Measurements from ENCODE around the gene TMCO4. TPM values are rescaled to one million over a fixed set of nuclear protein-coding genes. Genes with fewer than 3 reads are reported as not detected.

Gene TMCO4
- total and polyA plus RNA-seq, 2 of the 8 experiments (the other 6 are each of a cell fraction or from before 2014, with no cell fraction given): 3.0 to 3.1 TPM

- Histone ChIP-seq H3K4me3 (ENCODE audit: extremely low read depth in 1 of 4, insufficient read depth in 2 of 4, low read depth in 3 of 4, low read length in 4 of 4) (no peak overlapping the region), H2BK12ac (ENCODE audit: low read depth, low read length) (no peak overlapping the region), H2BK20ac (ENCODE audit: low read length) (no peak overlapping the region), H3K4ac (replicated peaks; ENCODE audit: insufficient read length, low read depth, low read length) (no peak overlapping the region), H2AK5ac (ENCODE audit: low read depth, low read length) (no peak overlapping the region), H3K4me1 (replicated peaks in 1 of 4; ENCODE audit: control insufficient read depth in 3 of 4, insufficient read depth in 4 of 4, low read length in 3 of 4) (no peaks in the 10 kb centered on the region), H2BK15ac (ENCODE audit: low read length) (no peak overlapping the region), H3K18ac (ENCODE audit: extremely low read depth, low read length) (no peak overlapping the region), H2AFZ (ENCODE audit: low read length) (no peak overlapping the region), H3K9ac (replicated peaks in 1 of 4; ENCODE audit: extremely low read depth in 1 of 4, low read depth in 3 of 4, low read length in 3 of 4) (no peak overlapping the region), H3K4me2 (ENCODE audit: insufficient read depth in 1 of 2, low read depth in 2 of 2, low read length in 2 of 2) (no peak overlapping the region), H4K8ac (ENCODE audit: extremely low read depth, insufficient read depth, low read length) (no peak overlapping the region), H3K23ac (ENCODE audit: insufficient read length) (no peak overlapping the region), H3K36me3 (ENCODE audit: control insufficient read depth in 2 of 4, insufficient read depth in 4 of 4, low read length in 3 of 4) (no peaks in the 10 kb centered on the region), H3K23me2 (ENCODE audit: low read depth, low read length) (no peaks in the 10 kb centered on the region), H4K5ac (ENCODE audit: insufficient read length, low read depth, low read length) (no peak overlapping the region), H3K56ac (replicated peaks; ENCODE audit: insufficient read length, low read depth, low read length) (no peak overlapping the region), H3K79me2 (ENCODE audit: control insufficient read depth in 1 of 2, insufficient read depth in 2 of 2, low read length in 2 of 2) (no peaks in the 10 kb centered on the region), H2BK5ac (ENCODE audit: low read depth, low read length) (no peak overlapping the region), H3K27me3 (replicated peaks in 1 of 4; ENCODE audit: control insufficient read depth in 3 of 4, extremely low read depth in 1 of 4, insufficient read depth in 3 of 4, low read length in 3 of 4) (peaks cover 15 to 35% (median 33%) of the 10 kb centered on the region in 4 experiments), H3K14ac (ENCODE audit: insufficient read length) (no peak overlapping the region), H4K20me1 (replicated peaks in 1 of 2; ENCODE audit: control insufficient read depth in 1 of 2, insufficient read depth in 2 of 2, low read length in 2 of 2) (peaks cover 0 to 3% of the 10 kb centered on the region in 2 experiments), H3K27ac (ENCODE audit: low read depth, low read length) (no peak overlapping the region), H4K91ac (replicated peaks; ENCODE audit: insufficient read length, low read length) (no peak overlapping the region), H3K9me3 (ENCODE audit: insufficient read depth in 2 of 2, low read depth in 1 of 2, low read length in 1 of 2) (no peaks in the 10 kb centered on the region), H3K79me1 (ENCODE audit: low read depth, low read length) (no peaks in the 10 kb centered on the region), H2BK120ac (replicated peaks; ENCODE audit: low read depth, low read length) (no peak overlapping the region)
- POLR2A ChIA-PET (ENCODE audit: partially characterized antibody): interaction anchor here (0.6 kb wide), 1 partner anchor 149 kb away, joined by 3 read pairs; no protein-coding TSS in a partner anchor
- FAIRE-seq: no peak
- CTCF ChIA-PET (ENCODE audit: partially characterized antibody): interaction anchor here (1.3 to 9.2 kb wide), 2 partner anchors 9 to 17 kb away, joined by 5 to 74 read pairs; no protein-coding TSS in a partner anchor
- DNase-seq (ENCODE audit: low read depth in 1 of 2, low spot score in 2 of 2): no peak
- WGBS, 2 experiments (ENCODE audit: extremely low coverage in 1 of 2, insufficient coverage in 1 of 2, insufficient read length in 1 of 2, insufficient replicate concordance in 2 of 2, low coverage in 1 of 2, low lambda C conversion rate in 2 of 2, missing lambda C conversion rate in 1 of 2): 92% methylated on average over 3 of the region's 4 CpGs; no CpG with 5 or more reads in 1 of the 2 experiments
- TF ChIP-seq POLR2A (IDR thresholded peaks at IDR 0.05; ENCODE audit: control extremely low read depth in 1 of 2, low read depth in 2 of 2, low read length in 2 of 2): no peak
- TF ChIP-seq POLR2AphosphoS5 (IDR thresholded peaks at IDR 0.05; ENCODE audit: low read depth, low read length): no peak
These were observed 22.8 kb downstream of the TMCO4 start for GRCh38 chr1:19776933-19777332.

All from H1 (cell line).